ENCODE data around the gene ZIM2.

The ZIM2 gene

DNA sequence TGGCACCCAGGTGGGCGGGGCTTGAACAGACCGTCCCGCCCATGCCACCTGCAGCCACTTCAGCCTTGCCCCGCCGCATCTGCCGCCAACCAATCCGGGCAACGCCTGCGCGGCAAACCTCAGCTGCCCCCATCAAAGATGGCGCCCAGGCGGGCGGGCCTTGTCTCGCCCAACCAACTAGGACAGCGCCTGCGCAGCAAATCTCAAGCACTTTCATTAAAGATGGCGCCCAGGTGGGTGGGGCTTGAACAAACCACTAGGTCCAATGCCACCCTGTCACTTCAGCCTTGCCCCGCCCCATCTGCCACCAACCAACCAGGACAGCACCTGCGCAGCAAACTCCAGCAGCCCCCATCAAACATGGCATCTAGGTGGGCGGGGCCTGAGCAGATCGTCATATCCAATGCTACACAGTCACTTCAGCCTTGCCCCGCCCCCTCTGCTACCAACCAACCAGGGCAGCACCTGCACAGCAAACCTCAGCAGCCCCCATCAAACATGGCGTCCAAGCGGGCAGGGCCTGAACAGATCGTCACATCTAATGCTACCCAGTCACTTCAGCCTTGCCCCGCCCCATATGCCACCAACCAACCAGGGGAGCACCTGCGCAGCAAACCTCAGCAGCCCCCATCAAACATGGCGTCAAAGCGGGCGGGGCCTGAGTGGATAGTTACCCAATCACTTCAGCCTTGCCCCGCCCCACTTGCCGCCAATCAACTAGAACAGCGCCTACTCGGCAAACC lies 1.4 kb downstream of the ZIM2 start:
- DNase-seq (ENCODE audit: low read depth): no peak

GRCh38 chr19:56838024-56838908 lies 2.3 kb downstream of the ZIM2 start:
- DNase-seq (ENCODE audit: low read depth): no peak

GRCh38 chr19:56837492-56838023 lies 3.0 kb downstream of the ZIM2 start:
- no peak for DNase-seq (ENCODE audit: low read depth)

DNA sequence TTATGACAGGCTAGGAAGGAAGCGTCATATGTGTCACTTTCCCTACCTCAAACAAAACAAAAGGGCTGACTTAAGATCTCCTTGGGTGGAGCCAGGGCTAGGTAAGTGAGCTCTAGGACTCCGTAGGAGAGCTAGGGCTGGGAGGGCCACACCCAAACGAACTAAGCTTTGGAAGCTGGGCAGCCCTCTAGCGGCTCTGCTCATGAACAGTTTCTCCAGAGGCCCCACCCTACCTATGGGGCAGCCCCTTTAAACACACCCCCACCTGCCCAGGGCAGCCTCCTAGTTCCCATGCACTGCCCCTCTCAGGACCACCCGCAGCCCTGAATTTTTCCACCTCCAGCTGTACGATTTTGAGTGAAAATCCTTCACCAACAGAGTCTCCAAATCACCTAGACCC lies 3.5 kb downstream of the ZIM2 start:
- DNase-seq (ENCODE audit: low read depth): no peak

- DNase-seq (ENCODE audit: low read depth): no peak
Observed at GRCh38 chr19:56836059-56836458, 4.5 kb downstream of the ZIM2 start.

- no peak for DNase-seq (ENCODE audit: low read depth)
Observed at GRCh38 chr19:56835401-56835800, 5.1 kb downstream of the ZIM2 start.

DNA sequence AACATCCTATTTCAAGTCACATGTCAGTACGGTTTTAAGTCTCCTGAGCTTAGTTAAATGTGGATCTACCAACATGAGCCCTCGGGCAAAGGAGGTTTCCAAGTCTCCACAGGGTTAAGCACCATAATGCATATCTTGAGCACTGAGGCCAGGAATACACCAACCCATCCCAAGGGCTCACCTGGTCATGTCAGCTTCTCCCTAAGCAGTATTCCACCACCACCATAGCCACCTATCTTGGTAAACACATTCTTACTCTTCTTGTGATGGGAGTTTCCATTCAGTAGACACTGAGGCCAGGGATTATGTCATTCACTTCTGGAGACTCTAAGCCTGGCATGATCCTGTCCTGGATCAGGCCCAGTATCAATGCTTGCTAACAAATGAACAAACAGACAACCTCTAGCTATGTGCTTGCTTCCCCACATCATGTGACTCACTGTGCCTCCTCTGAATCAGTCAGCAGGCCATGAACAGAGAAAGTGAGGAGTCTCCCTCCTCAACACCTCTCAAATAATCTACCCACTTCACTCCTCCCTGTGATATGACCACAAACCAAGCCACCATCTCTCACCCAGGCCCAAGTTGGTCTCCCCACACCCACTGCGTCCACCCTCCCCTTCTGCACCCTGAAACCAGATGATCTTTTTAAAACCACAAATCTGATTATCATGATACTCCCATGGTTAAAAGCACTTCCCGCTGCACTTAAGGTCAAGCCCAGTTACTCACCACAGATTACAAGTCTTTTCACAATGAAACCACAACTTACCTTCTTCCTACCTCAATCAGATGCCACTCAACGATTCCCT lies 5.8 kb downstream of the ZIM2 start:
- no peak for DNase-seq (ENCODE audit: low read depth)

DNA sequence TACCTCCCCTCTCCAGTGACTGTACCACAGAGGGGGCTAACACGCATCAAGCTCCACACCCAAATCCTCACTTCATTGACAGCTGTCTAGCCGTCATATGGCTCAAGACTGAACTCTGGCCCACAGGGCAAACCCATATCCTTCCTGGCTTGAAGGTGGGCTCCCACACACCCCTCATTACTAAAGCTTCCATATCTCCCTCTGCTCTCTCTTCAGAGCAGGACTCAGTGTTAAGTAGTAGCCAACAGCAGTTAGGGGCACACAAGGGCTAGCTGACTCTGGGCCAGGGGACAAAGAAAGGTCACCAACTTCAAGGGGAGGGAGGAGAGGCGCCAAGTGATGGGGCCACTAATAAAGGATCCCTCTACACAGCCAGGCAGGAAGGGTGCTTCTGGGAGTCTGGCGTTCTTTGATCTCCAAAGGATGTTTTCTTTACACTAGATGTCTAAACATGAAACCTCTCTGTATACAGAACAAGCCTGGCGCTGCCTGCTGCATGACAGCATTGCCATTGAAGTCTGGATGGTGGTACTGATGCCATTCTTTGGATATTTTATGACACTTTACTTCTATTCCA lies 8.1 kb downstream of the ZIM2 start:
- DNase-seq (ENCODE audit: low read depth): no peak

DNA sequence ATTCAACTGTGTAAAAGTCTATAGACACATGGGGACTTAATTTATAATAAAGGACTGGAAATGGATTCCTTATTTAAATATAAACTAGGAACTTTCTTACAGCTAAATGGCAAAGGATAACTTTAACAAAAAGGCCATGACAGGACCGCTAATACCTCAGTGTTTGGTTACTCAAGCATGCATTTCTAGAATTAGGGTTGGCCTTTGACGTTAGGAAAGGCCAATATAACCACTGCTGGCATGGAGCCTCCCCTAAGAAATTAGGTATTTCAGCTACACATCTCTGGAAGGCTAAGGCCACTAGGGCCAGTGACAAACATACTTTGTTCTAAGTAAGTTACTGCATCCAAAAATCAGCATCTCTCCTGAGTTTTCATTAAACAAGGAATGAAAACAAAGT lies 9.3 kb downstream of the ZIM2 start:
- no peak for DNase-seq (ENCODE audit: low read depth)

DNA sequence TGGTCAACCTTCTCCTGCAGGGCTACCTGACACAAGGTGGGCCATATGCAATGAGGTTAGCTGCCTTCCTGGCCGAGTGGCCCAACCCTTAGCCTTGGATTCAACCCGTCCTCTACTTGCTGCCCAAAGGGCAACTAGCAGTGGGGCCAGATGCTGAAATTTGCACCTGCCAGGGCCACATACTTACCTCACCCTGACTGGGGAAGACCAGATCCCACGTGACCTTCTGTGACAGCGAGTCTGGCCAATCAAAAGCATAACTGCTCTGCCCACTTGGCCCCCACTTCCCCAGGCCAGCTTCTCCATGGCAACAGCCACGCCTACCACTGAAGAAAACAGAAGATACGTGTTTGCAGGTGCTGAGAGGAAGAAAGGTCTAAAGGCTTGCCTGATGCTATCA lies 10.9 kb downstream of the ZIM2 start:
- no peak for DNase-seq (ENCODE audit: low read depth)

GRCh38 chr19:56827708-56828107 lies 12.8 kb downstream of the ZIM2 start:
- DNase-seq (ENCODE audit: low read depth): no peak

DNA sequence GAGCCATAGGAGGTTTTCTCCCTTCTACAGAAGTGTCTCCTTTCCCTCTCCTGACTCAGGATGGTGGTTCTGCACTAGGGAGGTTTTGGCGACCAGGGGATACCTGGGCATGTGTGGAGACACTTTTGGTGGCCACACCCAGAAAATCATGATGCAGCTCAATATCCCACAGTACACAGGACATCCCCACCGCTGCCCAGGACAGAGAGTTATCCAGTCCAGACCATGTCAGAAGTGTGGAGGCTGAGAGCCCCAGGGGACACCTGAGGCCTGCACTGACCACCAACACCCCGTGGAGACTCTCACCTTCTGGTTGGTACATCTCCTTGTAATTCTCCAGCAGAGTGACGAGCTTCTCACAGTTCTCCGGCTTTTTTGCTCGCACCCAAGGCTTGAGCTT lies 16.6 kb downstream of the ZIM2 start:
- DNase-seq (ENCODE audit: low read depth): no peak

DNA sequence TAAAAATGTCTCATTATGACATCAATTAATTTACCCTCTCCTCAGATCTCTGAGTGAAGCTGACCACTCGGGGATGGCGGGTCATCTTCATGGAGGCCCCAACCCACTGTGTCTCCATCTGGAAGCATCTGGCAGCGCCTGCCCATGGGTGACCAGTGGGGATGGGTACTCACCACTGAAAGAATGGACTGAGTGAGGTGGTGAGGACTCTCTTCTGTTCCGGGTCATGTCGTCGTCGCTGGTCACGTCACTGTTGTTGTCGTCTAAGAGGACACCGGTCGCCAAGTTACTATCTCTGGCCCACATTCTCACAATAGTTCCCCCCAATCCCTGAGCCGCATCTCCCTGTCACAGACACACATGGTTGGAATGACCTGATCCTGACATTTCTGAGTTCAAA lies 17.1 kb downstream of the ZIM2 start:
- no peak for DNase-seq (ENCODE audit: low read depth)

DNA sequence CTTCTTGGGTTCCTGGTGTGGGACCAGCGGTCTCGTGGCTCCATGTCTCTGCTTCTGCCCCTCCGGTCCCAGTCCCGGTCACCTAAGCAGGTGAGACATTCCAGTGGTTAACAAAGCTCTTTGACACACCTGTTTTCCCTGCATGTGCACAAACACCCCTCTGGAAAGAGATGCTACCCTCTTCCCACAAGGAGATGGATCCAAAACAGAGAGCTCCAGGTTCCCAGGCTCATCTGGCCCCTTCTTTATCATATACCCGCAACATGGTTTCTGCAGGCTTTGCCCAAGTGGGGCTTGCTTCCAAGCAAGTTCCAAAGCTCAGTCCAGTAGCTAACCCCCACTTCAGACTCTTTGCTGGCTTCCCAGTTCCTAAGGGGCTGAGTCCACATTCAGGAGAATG lies 17.8 kb downstream of the ZIM2 start:
- no peak for DNase-seq (ENCODE audit: low read depth)

GRCh38 chr19:56821675-56822074 lies 18.9 kb downstream of the ZIM2 start:
- DNase-seq (ENCODE audit: low read depth): no peak

DNA sequence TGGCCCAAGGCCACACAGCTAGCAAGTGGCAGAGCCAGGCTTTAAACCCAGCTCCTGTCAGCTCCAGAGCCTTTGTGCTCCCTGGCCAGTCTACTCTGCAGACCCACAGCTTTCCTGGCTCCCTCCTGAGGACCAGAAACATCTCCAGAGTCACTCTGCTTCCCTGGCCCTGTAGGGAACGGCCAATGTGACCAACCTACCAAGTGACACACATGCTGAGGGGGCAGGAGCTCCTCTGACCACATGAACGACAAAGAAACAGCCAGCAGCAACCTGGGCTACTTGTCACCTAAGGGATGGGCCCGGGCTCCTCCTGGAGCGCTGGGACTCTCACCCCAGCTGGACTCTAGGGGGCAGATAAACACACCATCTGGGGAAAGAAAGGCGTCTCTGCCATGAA lies 19.3 kb downstream of the ZIM2 start:
- no peak for DNase-seq (ENCODE audit: low read depth)

DNA sequence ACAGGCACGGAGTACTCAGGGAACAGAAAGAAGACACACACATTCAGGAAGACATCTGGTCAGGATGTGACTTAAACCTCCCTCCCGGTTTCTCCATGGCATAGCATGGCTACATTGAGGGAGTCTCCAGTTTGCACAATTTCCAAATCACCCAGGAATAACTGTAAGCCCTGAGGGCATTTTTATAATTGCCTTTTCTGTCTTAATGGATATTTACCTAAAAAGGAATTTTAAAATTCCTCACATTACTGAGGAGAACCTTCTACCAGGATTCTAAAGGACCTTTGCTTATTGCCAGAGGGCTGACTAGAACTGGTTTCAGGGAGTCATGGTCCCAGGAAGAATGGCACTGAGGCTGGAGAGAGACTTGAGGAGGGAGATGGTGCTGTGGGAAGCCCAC lies 21.4 kb downstream of the ZIM2 start:
- no peak for DNase-seq (ENCODE audit: low read depth)

GRCh38 chr19:56814656-56815055 lies 25.9 kb downstream of the ZIM2 start:
- DNase-seq (ENCODE audit: low read depth): no peak

- no peak for DNase-seq (ENCODE audit: low read depth)
Observed at GRCh38 chr19:56813531-56813930, 27.0 kb downstream of the ZIM2 start.

DNA sequence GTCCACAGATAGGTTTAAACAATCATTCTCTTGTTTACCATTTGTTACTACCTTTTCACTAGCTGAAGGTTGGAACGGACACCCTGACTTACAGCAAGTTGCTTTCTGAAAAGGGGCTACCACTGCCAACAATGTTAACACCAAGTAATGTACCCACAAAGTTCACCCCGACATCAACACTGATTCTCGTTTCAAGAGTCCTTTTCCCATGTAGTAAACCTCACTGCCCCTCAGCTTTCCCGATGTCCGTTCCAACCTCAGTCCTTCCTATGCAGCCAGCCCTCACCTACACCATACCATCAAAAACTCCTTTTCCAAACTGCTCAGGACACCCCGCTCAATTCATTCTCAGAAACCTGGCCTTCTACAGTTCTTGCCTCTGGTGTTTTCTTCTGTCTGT lies 29.0 kb downstream of the ZIM2 start:
- DNase-seq (ENCODE audit: low read depth): no peak

GRCh38 chr19:56810260-56810659 lies 30.3 kb downstream of the ZIM2 start:
- DNase-seq (ENCODE audit: low read depth): no peak

Measured in activated T-helper 1 cell treated with Interleukin-2 at 50 U/mL for 16 hours (primary cell).